WERI-Rb-1 (cell line): ENCODE measurements around the gene IGDCC3.
"Not testable (repeated sequence)": the region's sequence is repeated elsewhere in the genome, so short reads cannot be mapped to it uniquely, and the experiment has no call there.

Experiments used
- DNase-seq: peaks from one replicate; pipeline ENCODE4 v3.0.0-alpha.2; 2020
- H3K27ac ChIP-seq: fragments of 250-450 bp; sonication (Bioruptor Pico); 2 replicates; pipeline ENCODE4 v1.5.1; 2020; ENCODE audit warnings: mild to moderate bottlenecking, moderate library complexity
- H3K27me3 ChIP-seq: fragments of 250-450 bp; sonication (Bioruptor Pico); 2 replicates; pipeline ENCODE4 v1.5.1; 2021; ENCODE audit warnings: mild to moderate bottlenecking, low read depth, moderate library complexity; ENCODE audit not compliant: insufficient read depth, severe bottlenecking
- H3K36me3 ChIP-seq: fragments of 250-450 bp; sonication (Bioruptor Pico); 2 replicates; pipeline ENCODE4 v1.5.1; 2020; ENCODE audit warnings: mild to moderate bottlenecking, moderate library complexity
- H3K4me3 ChIP-seq: 2 replicates; pipeline ENCODE4 v1.5.1; 2011; ENCODE audit warnings: low read depth, mild to moderate bottlenecking, control low read depth, low read length
- H3K9me3 ChIP-seq: fragments of 250-450 bp; sonication (Bioruptor Pico); 2 replicates; pipeline ENCODE4 v1.5.1; 2021; ENCODE audit warnings: mild to moderate bottlenecking, moderate library complexity; ENCODE audit not compliant: severe bottlenecking
- CTCF ChIP-seq: IDR thresholded peaks from 2 replicates; pipeline ENCODE4 v1.5.1; 2011; ENCODE audit warnings: low read depth, mild to moderate bottlenecking, control low read depth, inconsistent platforms, low read length

The IGDCC3 gene

GRCh38 chr15:65361708-65362459 is 15.9 kb downstream of the IGDCC3 start:
- no peaks in the 10 kb centered on the region for H3K36me3 ChIP-seq
- no peak overlapping the region for H3K27ac ChIP-seq
- no peaks in the 10 kb centered on the region for H3K27me3 ChIP-seq
- DNase-seq = no peak
- H3K9me3 ChIP-seq = no peaks in the 10 kb centered on the region
- no peak for TF ChIP-seq CTCF
- no peak overlapping the region for H3K4me3 ChIP-seq

GRCh38 chr15:65360506-65360905 is 17.3 kb downstream of the IGDCC3 start:
- no peak for DNase-seq
- no peak overlapping the region for H3K27ac ChIP-seq
- no peaks in the 10 kb centered on the region for H3K27me3 ChIP-seq
- H3K36me3 ChIP-seq = no peaks in the 10 kb centered on the region
- no peaks in the 10 kb centered on the region for H3K9me3 ChIP-seq
- no peak overlapping the region for H3K4me3 ChIP-seq
- no peak for TF ChIP-seq CTCF

- Histone ChIP-seq H3K27ac (peak overlapping the region; percentile 89), H3K27me3 (no peaks in the 10 kb centered on the region)
Observed at GRCh38 chr15:65355988-65356353, 21.8 kb downstream of the IGDCC3 start.

GRCh38 chr15:65355173-65355987 is 22.4 kb downstream of the IGDCC3 start:
- peak; percentile 81 for DNase-seq
- no peaks in the 10 kb centered on the region for H3K36me3 ChIP-seq
- peak overlapping the region; percentile 89 for H3K27ac ChIP-seq
- no peak for TF ChIP-seq CTCF
- H3K4me3 ChIP-seq = peak overlapping the region; percentile 61
- peaks cover 7% of the 10 kb centered on the region for H3K9me3 ChIP-seq
- no peaks in the 10 kb centered on the region for H3K27me3 ChIP-seq

More at GRCh38 chr15:65355988-65356353, 21.8 kb downstream of the IGDCC3 start:
- Histone ChIP-seq H3K36me3 (no peaks in the 10 kb centered on the region), H3K9me3 (peaks cover 7% of the 10 kb centered on the region), H3K4me3 (peak overlapping the region; percentile 53)
- TF ChIP-seq CTCF = no peak
- no peak for DNase-seq

GRCh38 chr15:65354835-65355172 is 23.0 kb downstream of the IGDCC3 start:
- Histone ChIP-seq H3K27me3 (no peaks in the 10 kb centered on the region), H3K27ac (peak overlapping the region; percentile 83), H3K4me3 (peak overlapping the region; percentile 61), H3K36me3 (no peaks in the 10 kb centered on the region), H3K9me3 (peaks cover 7% of the 10 kb centered on the region)
- TF ChIP-seq CTCF = no peak
- DNase-seq = no peak

- not testable (repeated sequence) for H3K27me3 ChIP-seq, H3K9me3 ChIP-seq, H3K27ac ChIP-seq, H3K36me3 ChIP-seq, DNase-seq, H3K4me3 ChIP-seq
Observed at GRCh38 chr15:65351972-65352371, 25.8 kb downstream of the IGDCC3 start.
